Astrocyte (in vitro differentiated cells and primary cell): Measurements from ENCODE around the gene CACNA1C.

ENCODE experiments used
- CTCF ChIP-seq: IDR thresholded peaks from 2 replicates; pipeline ENCODE4 v1.5.1; 2011; ENCODE audit warnings: low read depth, mild to moderate bottlenecking, inconsistent platforms, low read length, moderate library complexity; ENCODE audit not compliant: insufficient read depth
- EZH2 ChIP-seq: IDR thresholded peaks from 2 replicates; pipeline ENCODE4 v1.6.1; 2012; ENCODE audit warnings: mild to moderate bottlenecking, low read length, inconsistent platforms; ENCODE audit not compliant: insufficient read depth

GRCh38 chr12:2233034-2233433, 180.2 kb downstream of the CACNA1C start:
- TF ChIP-seq CTCF (no peak), EZH2 (no peak)
